K562 (cell line): ENCODE measurements around the gene CLCNKB. TPM values are rescaled to one million over a fixed set of nuclear protein-coding genes. Genes with fewer than 3 reads are reported as not detected.
A peak's percentile ranks its signal among the peaks of the same experiment; 100 is the strongest.

ENCODE experiments used
- CBFB ChIP-seq: sonication (generic); formaldehyde crosslinking; IDR thresholded peaks from 2 replicates; pipeline ENCODE4 v1.4.0; 2020; ENCODE audit warnings: mild to moderate bottlenecking, missing genetic modification reagents
- JUN ChIP-seq, 2 experiments: sonication (generic) in 1 of 2; formaldehyde crosslinking in 1 of 2; IDR thresholded peaks; 2 replicates each; pipeline versions ENCODE4 v1.6.1 to v1.8.0; 2012 to 2022; ENCODE audit warnings: borderline replicate concordance in 2 of 2, mild to moderate bottlenecking in 2 of 2, improper control_type of control experiment in 1 of 2, low read depth in 1 of 2, low read length in 1 of 2, missing genetic modification reagents in 1 of 2
- KLF1 ChIP-seq: fragments of 450-650 bp; IDR thresholded peaks from 2 replicates; pipeline ENCODE4 v1.6.1; 2016; ENCODE audit warnings: missing genetic modification characterization, missing compliant biosample characterization
- PHF20 ChIP-seq: fragments of 450-650 bp; IDR thresholded peaks from 2 replicates; pipeline ENCODE4 v1.6.1; 2018; ENCODE audit not compliant: partially characterized antibody
- POLR2H ChIP-seq: IDR thresholded peaks from 2 replicates; pipeline ENCODE4 v1.6.1; 2016; ENCODE audit warnings: missing genetic modification characterization, low read depth, mild to moderate bottlenecking, control low read depth, missing compliant biosample characterization, moderate library complexity
- PURB ChIP-seq: sonication (generic); formaldehyde crosslinking; IDR thresholded peaks from 2 replicates; pipeline ENCODE4 v1.9.0; 2021; ENCODE audit warnings: low read depth, mild to moderate bottlenecking, missing genetic modification reagents
- polyA plus RNA-seq, 8 experiments: library from polyadenylated mRNA; depleted of rRNA in 4 of 8; stranded (reverse) in 5 of 8; unstranded in 3 of 8; fragments of >200 nt; fragmentation: Nextera tagmentation in 2 of 8; fragmentation: Illumina TruSeq in 1 of 8; extraction: Ambion mirVana in 2 of 8; extraction: Trizol in 1 of 8; gene quantifications; 2 replicates each; pipeline versions ENCODE4 v1.2.1 to v1.2.3, GENCODE V29; 2011 to 2014; ENCODE audit warnings: inconsistent platforms in 1 of 8, missing spikeins in 1 of 8
- total RNA-seq, 7 experiments: library from RNA; depleted of rRNA in 6 of 7; stranded (reverse); fragments of >200 nt in 6 of 7; fragmentation: Illumina TruSeq in 2 of 7; extraction: Trizol in 2 of 7; gene quantifications; 2 replicates each; pipeline versions ENCODE4 v1.2.1 to v1.2.3, GENCODE V29; 2011 to 2021; ENCODE audit warnings: low replicate concordance in 1 of 7
- TF ChIP-seq, protein P1 (sequence below), 2 experiments: fragments of 450-650 bp; formaldehyde crosslinking in 1 of 2; IDR thresholded peaks; 2 replicates each; pipeline versions ENCODE4 v1.4.0 to v1.6.1; 2014 to 2020; ENCODE audit warnings: mild to moderate bottlenecking in 2 of 2, borderline replicate concordance in 1 of 2, low read depth in 1 of 2
- TF ChIP-seq, protein P2 (sequence below): fragments of 250-450 bp; sonication (Bioruptor Pico); IDR thresholded peaks from 2 replicates; pipeline ENCODE4 v1.5.0; 2021; ENCODE audit warnings: mild to moderate bottlenecking, borderline replicate concordance
- TF ChIP-seq, protein P3 (sequence below): sonication (generic); IDR thresholded peaks from 2 replicates; pipeline ENCODE4 v1.6.1; 2016
- TF ChIP-seq, protein P4 (sequence below): IDR thresholded peaks from 2 replicates; pipeline ENCODE4 v1.6.1; 2014; ENCODE audit warnings: antibody characterized with exemption

The CLCNKB gene
- total and polyA plus RNA-seq, 9 of the 15 experiments (the other 6 are each of a cell fraction or from before 2014, with no cell fraction given), result 0.08 to 1.7 (median 0.64) TPM

DNA sequence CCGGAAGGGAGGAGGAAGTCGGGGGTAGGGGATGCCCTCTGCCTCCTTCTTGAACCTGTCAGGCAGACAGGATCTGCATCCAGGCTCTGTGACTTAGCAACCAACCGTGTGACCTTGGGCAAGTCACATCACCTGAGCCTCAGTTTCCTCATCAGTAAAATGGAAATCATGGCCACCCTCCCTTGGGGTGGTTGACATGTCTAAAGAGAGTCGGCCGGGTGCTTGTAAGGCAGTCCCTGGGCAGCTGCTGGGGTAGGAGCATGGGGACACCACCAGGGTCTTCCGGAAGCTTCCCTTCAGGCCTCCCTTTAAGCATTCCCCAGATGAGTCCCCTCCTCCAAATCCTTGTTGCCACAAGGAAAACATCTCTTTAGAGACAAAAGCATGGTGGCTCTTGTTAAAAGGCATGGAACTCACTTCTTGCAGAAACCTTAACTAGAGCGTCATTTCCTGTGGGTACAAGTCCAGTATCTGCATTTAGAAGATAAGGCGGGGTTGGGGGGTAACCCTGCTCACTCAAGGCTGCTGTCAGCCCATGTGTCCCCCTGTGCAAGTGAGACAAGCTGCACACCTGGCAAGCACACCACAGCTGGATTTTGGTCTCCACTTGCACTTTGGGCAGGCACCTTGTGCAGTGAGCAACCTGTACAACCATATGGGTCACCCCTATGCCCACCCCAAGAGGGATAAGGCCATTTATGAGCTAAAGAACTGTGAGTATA lies 10.4 kb downstream of the CLCNKB start (continued):
- TF ChIP-seq, protein P1, sequence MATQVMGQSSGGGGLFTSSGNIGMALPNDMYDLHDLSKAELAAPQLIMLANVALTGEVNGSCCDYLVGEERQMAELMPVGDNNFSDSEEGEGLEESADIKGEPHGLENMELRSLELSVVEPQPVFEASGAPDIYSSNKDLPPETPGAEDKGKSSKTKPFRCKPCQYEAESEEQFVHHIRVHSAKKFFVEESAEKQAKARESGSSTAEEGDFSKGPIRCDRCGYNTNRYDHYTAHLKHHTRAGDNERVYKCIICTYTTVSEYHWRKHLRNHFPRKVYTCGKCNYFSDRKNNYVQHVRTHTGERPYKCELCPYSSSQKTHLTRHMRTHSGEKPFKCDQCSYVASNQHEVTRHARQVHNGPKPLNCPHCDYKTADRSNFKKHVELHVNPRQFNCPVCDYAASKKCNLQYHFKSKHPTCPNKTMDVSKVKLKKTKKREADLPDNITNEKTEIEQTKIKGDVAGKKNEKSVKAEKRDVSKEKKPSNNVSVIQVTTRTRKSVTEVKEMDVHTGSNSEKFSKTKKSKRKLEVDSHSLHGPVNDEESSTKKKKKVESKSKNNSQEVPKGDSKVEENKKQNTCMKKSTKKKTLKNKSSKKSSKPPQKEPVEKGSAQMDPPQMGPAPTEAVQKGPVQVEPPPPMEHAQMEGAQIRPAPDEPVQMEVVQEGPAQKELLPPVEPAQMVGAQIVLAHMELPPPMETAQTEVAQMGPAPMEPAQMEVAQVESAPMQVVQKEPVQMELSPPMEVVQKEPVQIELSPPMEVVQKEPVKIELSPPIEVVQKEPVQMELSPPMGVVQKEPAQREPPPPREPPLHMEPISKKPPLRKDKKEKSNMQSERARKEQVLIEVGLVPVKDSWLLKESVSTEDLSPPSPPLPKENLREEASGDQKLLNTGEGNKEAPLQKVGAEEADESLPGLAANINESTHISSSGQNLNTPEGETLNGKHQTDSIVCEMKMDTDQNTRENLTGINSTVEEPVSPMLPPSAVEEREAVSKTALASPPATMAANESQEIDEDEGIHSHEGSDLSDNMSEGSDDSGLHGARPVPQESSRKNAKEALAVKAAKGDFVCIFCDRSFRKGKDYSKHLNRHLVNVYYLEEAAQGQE (IDR thresholded peaks at IDR 0.05; ENCODE audit: borderline replicate concordance), result no peak
- TF ChIP-seq, protein P1 (CRISPR knock-in tag; IDR thresholded peaks at IDR 0.05; ENCODE audit: low read depth), result no peak
- TF ChIP-seq, protein P2, sequence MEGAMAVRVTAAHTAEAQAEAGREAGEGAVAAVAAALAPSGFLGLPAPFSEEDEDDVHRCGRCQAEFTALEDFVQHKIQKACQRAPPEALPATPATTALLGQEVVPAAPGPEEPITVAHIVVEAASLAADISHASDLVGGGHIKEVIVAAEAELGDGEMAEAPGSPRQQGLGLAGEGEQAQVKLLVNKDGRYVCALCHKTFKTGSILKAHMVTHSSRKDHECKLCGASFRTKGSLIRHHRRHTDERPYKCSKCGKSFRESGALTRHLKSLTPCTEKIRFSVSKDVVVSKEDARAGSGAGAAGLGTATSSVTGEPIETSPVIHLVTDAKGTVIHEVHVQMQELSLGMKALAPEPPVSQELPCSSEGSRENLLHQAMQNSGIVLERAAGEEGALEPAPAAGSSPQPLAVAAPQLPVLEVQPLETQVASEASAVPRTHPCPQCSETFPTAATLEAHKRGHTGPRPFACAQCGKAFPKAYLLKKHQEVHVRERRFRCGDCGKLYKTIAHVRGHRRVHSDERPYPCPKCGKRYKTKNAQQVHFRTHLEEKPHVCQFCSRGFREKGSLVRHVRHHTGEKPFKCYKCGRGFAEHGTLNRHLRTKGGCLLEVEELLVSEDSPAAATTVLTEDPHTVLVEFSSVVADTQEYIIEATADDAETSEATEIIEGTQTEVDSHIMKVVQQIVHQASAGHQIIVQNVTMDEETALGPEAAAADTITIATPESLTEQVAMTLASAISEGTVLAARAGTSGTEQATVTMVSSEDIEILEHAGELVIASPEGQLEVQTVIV (CRISPR knock-in tag), result no peak
- TF ChIP-seq, protein P3, sequence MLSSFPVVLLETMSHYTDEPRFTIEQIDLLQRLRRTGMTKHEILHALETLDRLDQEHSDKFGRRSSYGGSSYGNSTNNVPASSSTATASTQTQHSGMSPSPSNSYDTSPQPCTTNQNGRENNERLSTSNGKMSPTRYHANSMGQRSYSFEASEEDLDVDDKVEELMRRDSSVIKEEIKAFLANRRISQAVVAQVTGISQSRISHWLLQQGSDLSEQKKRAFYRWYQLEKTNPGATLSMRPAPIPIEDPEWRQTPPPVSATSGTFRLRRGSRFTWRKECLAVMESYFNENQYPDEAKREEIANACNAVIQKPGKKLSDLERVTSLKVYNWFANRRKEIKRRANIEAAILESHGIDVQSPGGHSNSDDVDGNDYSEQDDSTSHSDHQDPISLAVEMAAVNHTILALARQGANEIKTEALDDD, result no peak
- no peak for TF ChIP-seq POLR2H (tag)
- TF ChIP-seq KLF1 (tag), result no peak
- TF ChIP-seq, protein P4, sequence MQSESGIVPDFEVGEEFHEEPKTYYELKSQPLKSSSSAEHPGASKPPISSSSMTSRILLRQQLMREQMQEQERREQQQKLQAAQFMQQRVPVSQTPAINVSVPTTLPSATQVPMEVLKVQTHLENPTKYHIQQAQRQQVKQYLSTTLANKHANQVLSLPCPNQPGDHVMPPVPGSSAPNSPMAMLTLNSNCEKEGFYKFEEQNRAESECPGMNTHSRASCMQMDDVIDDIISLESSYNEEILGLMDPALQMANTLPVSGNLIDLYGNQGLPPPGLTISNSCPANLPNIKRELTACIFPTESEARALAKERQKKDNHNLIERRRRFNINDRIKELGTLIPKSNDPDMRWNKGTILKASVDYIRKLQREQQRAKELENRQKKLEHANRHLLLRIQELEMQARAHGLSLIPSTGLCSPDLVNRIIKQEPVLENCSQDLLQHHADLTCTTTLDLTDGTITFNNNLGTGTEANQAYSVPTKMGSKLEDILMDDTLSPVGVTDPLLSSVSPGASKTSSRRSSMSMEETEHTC, result no peak; the same call in 1 of the 2 replicates
- TF ChIP-seq PHF20, result no peak
- no peak for TF ChIP-seq JUN (IDR thresholded peaks at IDR 0.05; ENCODE audit: borderline replicate concordance, low read depth, low read length)
- no peak for TF ChIP-seq JUN (CRISPR knock-in tag; IDR thresholded peaks at IDR 0.05; ENCODE audit: borderline replicate concordance)
- no peak for TF ChIP-seq PURB (CRISPR knock-in tag)
- TF ChIP-seq CBFB (CRISPR knock-in tag), result peak; percentile 35; the same call in 1 of the 2 replicates
